HG03354 (cell line): ENCODE results near the gene PRRT2.

ENCODE experiments used
- ATAC-seq: cut with Tn5 transposase; IDR thresholded peaks from one replicate; pipeline ENCODE4 v1.9.1; 2021; ENCODE audit warnings: mild to moderate bottlenecking; ENCODE audit not compliant: unreplicated experiment, poor library complexity, severe bottlenecking

The PRRT2 gene

GRCh38 chr16:29854520-29855100 is 42.6 kb downstream of the PRRT2 start:
- no peak for ATAC-seq

- no peak for ATAC-seq
Observed at GRCh38 chr16:29857133-29857760, 45.3 kb downstream of the PRRT2 start.

- no peak for ATAC-seq
Observed at GRCh38 chr16:29858149-29858849, 46.3 kb downstream of the PRRT2 start.

GRCh38 chr16:29858974-29859373 is 47.0 kb downstream of the PRRT2 start:
- no peak for ATAC-seq

GRCh38 chr16:29860218-29860617 is 48.2 kb downstream of the PRRT2 start:
- no peak for ATAC-seq

- no peak for ATAC-seq
Observed at GRCh38 chr16:29862383-29862883, 50.4 kb downstream of the PRRT2 start.

GRCh38 chr16:29862884-29863668 is 51.1 kb downstream of the PRRT2 start, which contains the start of gene CDIPT:
CDIPT (minus strand) TSS chr16:29863226; CDS start chr16:29862857, 369 bp downstream.
- peak; percentile 94 for ATAC-seq

- no peak for ATAC-seq
Observed at GRCh38 chr16:29863669-29863984, 51.6 kb downstream of the PRRT2 start.

GRCh38 chr16:29864205-29864604 is 52.2 kb downstream of the PRRT2 start:
- no peak for ATAC-seq
